H1 (cell line): Measurements from ENCODE around the gene TAS2R38. TPM values are rescaled to one million over a fixed set of nuclear protein-coding genes. Genes with fewer than 3 reads are reported as not detected.

Experiments used
- CTCF ChIA-PET: fragments of 300-600 bp; sonication (Branson Sonifier 250); formaldehyde crosslinking; loops from one replicate; lab custom pipeline; 2021; ENCODE audit not compliant: partially characterized antibody; lab: Charles Lee
- POLR2A ChIA-PET: fragments of 300-600 bp; sonication (Branson Sonifier 250); formaldehyde crosslinking; loops from one replicate; lab custom pipeline; 2021; ENCODE audit warnings: inconsistent platforms; ENCODE audit not compliant: partially characterized antibody; lab: Charles Lee
- DNase-seq, 2 experiments: peaks; one replicate each; pipeline versions ENCODE4 v3.0.0 to v3.0.0-alpha.2; 2010 to 2022; ENCODE audit warnings: low spot score in 2 of 2, low read depth in 1 of 2, mixed read lengths in 1 of 2
- FAIRE-seq: peaks from 2 replicates; lab custom pipeline; 2011; peaks lifted over from hg19 to GRCh38; lab: Jason Lieb, UNC
- H2AFZ ChIP-seq: 2 replicates; pipeline ENCODE4 v1.8.1; 2012; ENCODE audit warnings: low read length, inconsistent platforms
- H2AK5ac ChIP-seq: 2 replicates; pipeline ENCODE4 v1.6.1; 2013; ENCODE audit warnings: low read depth, low read length
- H2BK120ac ChIP-seq: replicated peaks from 2 replicates; pipeline ENCODE3; 2013; ENCODE audit warnings: low read depth, low read length, inconsistent platforms
- H2BK12ac ChIP-seq: 2 replicates; pipeline ENCODE4 v1.6.1; 2013; ENCODE audit warnings: low read depth, low read length
- H2BK15ac ChIP-seq: 2 replicates; pipeline ENCODE4 v1.6.1; 2013; ENCODE audit warnings: low read length
- H2BK20ac ChIP-seq: 2 replicates; pipeline ENCODE4 v1.6.1; 2013; ENCODE audit warnings: low read length
- H2BK5ac ChIP-seq: 2 replicates; pipeline ENCODE4 v1.6.1; 2013; ENCODE audit warnings: low read depth, low read length
- H3K14ac ChIP-seq: 2 replicates; pipeline ENCODE4 v1.6.1; 2013; ENCODE audit warnings: inconsistent platforms; ENCODE audit not compliant: insufficient read length
- H3K18ac ChIP-seq: 2 replicates; pipeline ENCODE4 v1.6.1; 2013; ENCODE audit warnings: low read length; ENCODE audit errors: extremely low read depth
- H3K23ac ChIP-seq: 2 replicates; pipeline ENCODE4 v1.6.1; 2013; ENCODE audit warnings: inconsistent platforms; ENCODE audit not compliant: insufficient read length
- H3K23me2 ChIP-seq: 2 replicates; pipeline ENCODE4 v1.6.1; 2013; ENCODE audit warnings: low read depth, low read length
- H3K27ac ChIP-seq: 2 replicates; pipeline ENCODE4 v1.6.1; 2011; ENCODE audit warnings: low read depth, low read length, inconsistent platforms
- H3K27me3 ChIP-seq, 4 experiments: replicated peaks in 1 of 4; 1 replicate in 1 of 4; 2 replicates in 3 of 4; pipeline versions ENCODE4 v1.6.1 to v1.8.1; 2011 to 2013; ENCODE audit warnings: low read length in 3 of 4, mild to moderate bottlenecking in 3 of 4, inconsistent platforms in 2 of 4, mixed read lengths in 2 of 4, moderate library complexity in 1 of 4; ENCODE audit not compliant: control insufficient read depth in 3 of 4, insufficient read depth in 3 of 4; ENCODE audit errors: extremely low read depth in 1 of 4
- H3K36me3 ChIP-seq, 4 experiments: 2 replicates each; pipeline versions ENCODE4 v1.6.1 to v1.8.1; 2011 to 2013; ENCODE audit warnings: mild to moderate bottlenecking in 4 of 4, low read length in 3 of 4, moderate library complexity in 2 of 4, control low read depth in 1 of 4, inconsistent platforms in 1 of 4; ENCODE audit not compliant: insufficient read depth in 4 of 4, control insufficient read depth in 2 of 4
- H3K4ac ChIP-seq: replicated peaks from 2 replicates; pipeline ENCODE3; 2013; ENCODE audit warnings: low read length, low read depth, mixed read lengths, inconsistent platforms; ENCODE audit not compliant: insufficient read length
- H3K4me1 ChIP-seq, 4 experiments: replicated peaks in 1 of 4; 1 replicate in 1 of 4; 2 replicates in 3 of 4; pipeline versions ENCODE4 v1.6.1 to v1.8.1; 2011 to 2013; ENCODE audit warnings: low read length in 3 of 4, inconsistent platforms in 2 of 4, mixed read lengths in 1 of 4; ENCODE audit not compliant: insufficient read depth in 4 of 4, control insufficient read depth in 3 of 4
- H3K4me2 ChIP-seq, 2 experiments: 2 replicates each; pipeline versions ENCODE4 v1.6.1 to v1.8.1; 2011 to 2013; ENCODE audit warnings: low read depth in 2 of 2, low read length in 2 of 2, control low read depth in 1 of 2, inconsistent platforms in 1 of 2, mild to moderate bottlenecking in 1 of 2; ENCODE audit not compliant: insufficient read depth in 1 of 2
- H3K4me3 ChIP-seq, 4 experiments: fragments of 200-600, 300-600 bp in 1 of 4; sonication (generic), shearing (Covaris generic), sonication (Bioruptor Twin) in 1 of 4; 2 replicates each; pipeline versions ENCODE4 v1.5.1 to v1.8.1; 2011 to 2016; ENCODE audit warnings: low read length in 4 of 4, low read depth in 3 of 4, control low read depth in 2 of 4, inconsistent platforms in 2 of 4, mild to moderate bottlenecking in 2 of 4, mixed read lengths in 1 of 4, moderate library complexity in 1 of 4; ENCODE audit not compliant: insufficient read depth in 2 of 4; ENCODE audit errors: extremely low read depth in 1 of 4
- H3K56ac ChIP-seq: replicated peaks from 2 replicates; pipeline ENCODE3; 2013; ENCODE audit warnings: low read depth, mild to moderate bottlenecking, mixed read lengths, low read length, inconsistent platforms; ENCODE audit not compliant: insufficient read length
- H3K79me1 ChIP-seq: 2 replicates; pipeline ENCODE4 v1.6.1; 2013; ENCODE audit warnings: low read depth, low read length, control low read depth
- H3K79me2 ChIP-seq, 2 experiments: 2 replicates each; pipeline versions ENCODE4 v1.6.1 to v1.8.1; 2012 to 2013; ENCODE audit warnings: low read length in 2 of 2, mild to moderate bottlenecking in 2 of 2, inconsistent platforms in 1 of 2; ENCODE audit not compliant: insufficient read depth in 2 of 2, control insufficient read depth in 1 of 2
- H3K9ac ChIP-seq, 4 experiments: replicated peaks in 1 of 4; 1 replicate in 1 of 4; 2 replicates in 3 of 4; pipeline versions ENCODE4 v1.6.1 to v1.8.1; 2011 to 2013; ENCODE audit warnings: low read depth in 3 of 4, low read length in 3 of 4, control low read depth in 2 of 4, mild to moderate bottlenecking in 2 of 4, moderate library complexity in 2 of 4, inconsistent platforms in 1 of 4; ENCODE audit errors: extremely low read depth in 1 of 4
- H3K9me3 ChIP-seq, 2 experiments: 2 replicates each; pipeline versions ENCODE4 v1.6.1 to v1.8.1; 2012 to 2013; ENCODE audit warnings: mild to moderate bottlenecking in 2 of 2, moderate library complexity in 2 of 2, control low read depth in 1 of 2, inconsistent platforms in 1 of 2, low read depth in 1 of 2, low read length in 1 of 2, mixed read lengths in 1 of 2; ENCODE audit not compliant: insufficient read depth in 2 of 2
- H4K20me1 ChIP-seq, 2 experiments: replicated peaks in 1 of 2; 2 replicates each; pipeline versions ENCODE3 to v1.8.1; 2011 to 2013; ENCODE audit warnings: inconsistent platforms in 2 of 2, low read length in 2 of 2, mild to moderate bottlenecking in 1 of 2; ENCODE audit not compliant: insufficient read depth in 2 of 2, control insufficient read depth in 1 of 2
- H4K5ac ChIP-seq: 2 replicates; pipeline ENCODE4 v1.6.1; 2013; ENCODE audit warnings: low read length, low read depth, mixed read lengths, inconsistent platforms; ENCODE audit not compliant: insufficient read length
- H4K8ac ChIP-seq: 2 replicates; pipeline ENCODE4 v1.8.0; 2013; ENCODE audit warnings: mild to moderate bottlenecking, moderate library complexity, low read length, inconsistent platforms; ENCODE audit not compliant: insufficient read depth; ENCODE audit errors: extremely low read depth
- H4K91ac ChIP-seq: replicated peaks from 2 replicates; pipeline ENCODE3; 2013; ENCODE audit warnings: low read length, mixed read lengths, inconsistent platforms; ENCODE audit not compliant: insufficient read length
- CBX8 ChIP-seq: fragments of 300-800, 300-1000 bp; sonication (generic); IDR thresholded peaks from 2 replicates; pipeline ENCODE4 v1.7.1; 2016; ENCODE audit warnings: low read depth, low read length, borderline replicate concordance
- PHF8 ChIP-seq: fragments of 200-600 bp; sonication (generic); conservative IDR thresholded peaks from 2 replicates; pipeline ENCODE4 v1.7.1; 2012; ENCODE audit warnings: low read depth, mild to moderate bottlenecking, inconsistent platforms, low read length, moderate library complexity
- WGBS, 2 experiments: shearing (Covaris generic) in 1 of 2; methylation state at CpG; one replicate each; pipeline versions ENCODE4 v1.1.6 to v1.1.7; 2013 to 2015; ENCODE audit warnings: low lambda C conversion rate in 2 of 2, mixed read lengths in 2 of 2, inconsistent platforms in 1 of 2, low coverage in 1 of 2, missing lambda C conversion rate in 1 of 2; ENCODE audit not compliant: insufficient replicate concordance in 2 of 2, insufficient coverage in 1 of 2, insufficient read length in 1 of 2; ENCODE audit errors: extremely low coverage in 1 of 2, missing lambda C conversion rate in 1 of 2; 5-methylcytosine and 5-hydroxymethylcytosine counted together
- polyA plus RNA-seq, 7 experiments: library from polyadenylated mRNA; depleted of rRNA in 3 of 7; stranded (reverse) in 5 of 7; unstranded in 2 of 7; fragments of >200 nt in 5 of 7; fragments of 200-250 nt in 2 of 7; gene quantifications; 1 replicate in 5 of 7; 2 replicates in 1 of 7; 4 replicates in 1 of 7; pipeline versions ENCODE4 v1.2.1 to v1.2.3, GENCODE V29; 2011 to 2013; ENCODE audit warnings: missing spikeins in 2 of 7, mixed read lengths in 2 of 7
- total RNA-seq: library from RNA; stranded (reverse); fragmentation: NEBNext Ultra II Directional; extraction: Animal tissue kit (Norgen Biotek cat#: 25700); gene quantifications from 2 replicates; pipeline ENCODE4 v1.2.1, GENCODE V29; 2021

The TAS2R38 gene
- total and polyA plus RNA-seq, 2 of the 8 experiments (the other 6 are each of a cell fraction or from before 2014, with no cell fraction given): 0.11 TPM; not detected in 1

DNA sequence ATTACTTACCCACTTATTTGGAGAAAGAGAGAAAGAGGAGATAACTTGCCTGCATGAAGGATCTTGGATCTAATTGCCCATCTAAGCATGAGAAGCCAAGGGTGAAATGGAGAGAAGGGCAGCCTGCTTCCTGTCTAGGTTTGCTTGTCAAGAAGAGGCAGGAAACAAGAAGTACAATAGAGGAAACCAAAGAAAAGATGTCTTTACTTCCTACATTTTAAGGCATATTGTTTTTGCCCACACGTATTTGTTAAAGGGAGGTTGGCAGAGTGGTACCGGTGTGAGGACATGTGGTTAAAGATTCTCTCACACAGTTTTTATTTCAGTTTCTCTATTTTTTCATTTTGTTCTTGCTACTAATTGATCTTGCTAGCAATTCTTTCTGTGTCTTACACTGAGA is 6.0 kb upstream of the TAS2R38 start:
- Histone ChIP-seq H3K23ac (no peak overlapping the region), H3K4me3 (no peak overlapping the region), H2BK5ac (no peak overlapping the region), H3K9ac (no peak overlapping the region), H2BK20ac (no peak overlapping the region), H3K56ac (no peak overlapping the region), H2BK15ac (no peak overlapping the region), H3K4ac (no peak overlapping the region), H2BK12ac (no peak overlapping the region), H4K5ac (no peak overlapping the region), H3K18ac (no peak overlapping the region), H2AFZ (no peak overlapping the region), H3K79me1 (no peaks in the 10 kb centered on the region), H3K9me3 (no peaks in the 10 kb centered on the region), H2AK5ac (no peak overlapping the region), H3K27me3 (no peaks in the 10 kb centered on the region), H3K27ac (no peak overlapping the region), H3K14ac (no peak overlapping the region), H4K20me1 (no peaks in the 10 kb centered on the region), H2BK120ac (no peak overlapping the region), H3K4me2 (no peak overlapping the region), H4K91ac (no peak overlapping the region), H3K23me2 (no peaks in the 10 kb centered on the region), H3K4me1 (no peaks in the 10 kb centered on the region; a peak in 1 of 7 replicates), H4K8ac (no peak overlapping the region), H3K36me3 (no peaks in the 10 kb centered on the region), H3K79me2 (no peaks in the 10 kb centered on the region)
- ChIA-PET CTCF (no interaction called here), POLR2A (no interaction called here)
- FAIRE-seq (no peak), DNase-seq (no peak)
- WGBS, 2 experiments: 93% methylated on average over 2 of the region's 2 CpGs; no CpG with 5 or more reads in 1 of the 2 experiments
- TF ChIP-seq CBX8 (no peak), PHF8 (no peak)
